ENCODE measurements around the gene PRR14. TPM values are rescaled to one million over a fixed set of nuclear protein-coding genes. Genes with fewer than 3 reads are reported as not detected.

The PRR14 gene
- 8.9 and 9.3 TPM in 2 replicates for total RNA-seq

GRCh38 chr16:30650369-30651123 lies at the start of gene PRR14:
Gene PRR14 (plus strand): TSS chr16:30650960. CDS start chr16:30651646, 686 bp downstream.

DNA sequence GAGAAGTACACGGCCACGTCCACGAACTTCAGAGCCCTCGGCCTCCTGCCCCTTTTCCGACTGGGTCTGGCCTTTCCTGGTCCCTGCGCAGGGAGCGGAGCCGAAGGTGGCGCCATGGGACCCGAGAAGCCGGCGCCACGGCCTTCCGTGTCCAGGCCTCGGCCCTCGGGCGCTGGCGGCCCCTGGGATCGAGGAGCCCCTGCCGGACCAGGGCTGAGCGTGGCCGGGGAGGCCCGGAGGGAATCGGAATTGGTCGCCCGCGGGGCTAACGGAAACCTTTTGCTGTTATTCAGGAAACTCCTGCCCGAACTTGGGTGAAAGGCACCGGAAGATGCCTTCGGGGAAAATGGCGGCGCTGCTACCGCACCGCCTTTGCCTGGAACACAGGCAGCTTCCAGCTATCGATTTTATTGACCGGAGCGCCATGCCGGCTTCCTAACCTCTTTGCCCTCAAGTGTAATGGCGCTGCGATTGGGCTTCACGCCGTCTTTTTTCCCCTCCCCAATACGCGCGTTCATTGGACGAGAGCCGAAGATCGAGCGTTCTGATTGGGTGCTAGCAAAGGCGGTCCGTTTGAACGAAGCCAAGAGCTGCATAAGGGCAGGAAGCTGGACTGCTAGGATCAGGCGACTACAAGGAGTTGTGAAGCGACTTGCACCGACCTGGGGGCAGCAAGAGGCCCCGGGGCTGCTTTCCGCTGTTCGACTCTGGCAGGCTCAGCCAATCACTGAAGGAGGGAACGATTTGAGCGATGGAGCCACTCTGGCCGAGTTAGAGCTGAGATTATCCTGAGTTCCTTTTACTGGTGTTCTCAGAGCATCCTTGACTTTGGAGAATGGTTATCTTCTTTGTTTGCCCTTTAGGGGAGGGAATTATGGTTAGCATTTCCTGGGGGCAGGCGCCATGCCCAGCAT lies 40.6 kb upstream of the PRR14 start, which contains the start of gene ZNF689:
TSS of gene ZNF689 (minus strand) at position 464 of the 914 bp plus-strand sequence. CDS start at position 116, 348 bp downstream.

DNA sequence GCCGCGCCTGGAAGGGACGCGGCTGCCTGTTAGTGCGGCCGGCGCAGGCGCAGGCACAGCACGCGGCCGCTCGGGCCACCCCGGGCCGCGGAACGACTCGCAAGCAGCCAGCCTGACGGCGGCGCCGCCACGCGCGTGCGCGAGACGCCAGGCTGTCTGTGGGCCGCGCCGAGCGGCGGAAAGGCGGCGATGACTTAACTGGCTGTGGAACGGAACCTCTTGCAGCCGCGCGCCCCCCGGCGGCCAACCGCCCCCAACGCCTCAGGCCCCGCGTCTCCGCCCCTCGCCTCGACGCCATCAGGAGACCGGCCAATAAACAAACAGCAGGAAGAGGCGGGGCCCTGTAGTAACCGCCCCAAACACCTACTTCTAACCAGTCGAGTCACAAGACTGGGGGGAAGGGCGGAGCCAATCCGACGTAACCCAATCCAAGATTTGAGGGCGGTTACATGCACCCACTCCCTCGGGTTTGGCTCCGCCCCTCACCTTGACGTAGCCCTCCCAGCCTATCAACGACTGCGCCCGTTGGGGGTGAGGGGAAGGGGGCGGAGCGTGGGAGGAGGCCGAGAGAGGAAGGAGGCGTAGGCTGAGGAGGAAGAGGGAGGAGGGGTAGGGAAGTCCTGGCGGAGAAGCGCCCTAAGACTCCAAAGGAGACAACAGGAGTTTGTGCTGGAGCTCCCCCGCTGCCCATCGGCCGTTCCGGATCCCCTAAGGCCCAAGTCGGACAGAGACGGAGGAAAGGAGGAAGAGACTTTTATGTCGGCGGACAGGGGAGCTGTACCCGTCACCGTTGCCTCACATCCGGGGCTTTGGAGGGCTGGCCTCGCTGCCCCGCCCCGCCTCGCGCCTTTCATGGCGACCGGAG lies 7.3 kb downstream of the PRR14 start, which contains the start of gene FBRS:
TSS of gene FBRS (plus strand) at position 566 of the 865 bp plus-strand sequence. CDS start 1,088 bp downstream, outside the sequence.

DNA sequence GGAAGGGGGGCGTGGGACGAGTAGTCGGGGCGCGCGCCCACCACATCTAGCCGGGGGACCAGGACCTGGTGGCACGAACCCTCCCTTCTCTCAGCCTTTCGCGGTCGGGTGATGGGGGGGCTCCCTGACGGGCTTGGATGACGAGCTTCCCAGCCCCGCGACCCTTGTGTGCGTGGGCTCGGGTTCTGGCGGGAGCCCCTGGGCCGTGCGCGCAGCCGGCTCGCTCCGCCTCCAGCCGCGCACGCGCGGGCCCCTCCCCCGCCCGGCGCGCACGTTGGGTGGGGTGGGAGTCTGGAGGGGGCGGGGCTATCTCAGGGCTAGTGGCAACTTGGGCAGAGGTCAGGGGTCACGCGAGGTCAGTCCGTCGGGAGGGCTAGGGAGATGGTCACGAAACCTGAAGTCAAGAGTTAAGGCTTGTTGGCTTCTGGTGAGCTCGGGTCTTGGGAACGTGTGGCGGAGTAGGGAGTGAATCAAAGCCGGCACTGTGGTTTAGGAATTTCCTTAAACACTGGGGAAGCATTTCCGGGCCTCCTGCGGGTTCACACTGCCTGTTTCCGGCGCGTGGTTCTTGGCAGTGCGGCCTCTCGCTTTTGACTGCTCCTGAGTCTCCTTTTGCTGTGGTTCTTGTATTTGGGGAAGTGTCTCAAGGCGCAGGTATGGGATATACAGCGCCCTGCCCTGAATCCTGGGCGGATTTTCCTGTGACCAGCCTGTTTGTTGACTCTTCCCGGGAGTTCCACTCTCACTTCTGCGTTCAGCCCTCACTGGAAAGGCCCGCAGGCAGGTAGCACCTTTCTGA lies 48.3 kb downstream of the PRR14 start, which contains the start of gene SRCAP:
TSS of gene SRCAP (plus strand) at position 356 of the 799 bp plus-strand sequence. CDS start 1,654 bp downstream, outside the sequence.

Other genes with a start within 250 kb of the PRR14 start
- gene ZNF771, start 243.4 kb upstream of the PRR14 start, total RNA-seq, result 9.8 and 12.4 TPM in 2 replicates
- gene DCTPP1, start 220.9 kb upstream of the PRR14 start, total RNA-seq, result 7.7 and 8.5 TPM in 2 replicates
- gene SEPHS2, start 205.1 kb upstream of the PRR14 start, total RNA-seq, result 8.6 and 10.8 TPM in 2 replicates
- 0.17 TPM in 1 of 2 replicates, not detected in the other for gene ITGAL, start 178.2 kb upstream of the PRR14 start, total RNA-seq
- gene ZNF768, start 124.4 kb upstream of the PRR14 start, total RNA-seq, result 14.1 and 21.0 TPM in 2 replicates
- 10.2 and 11.6 TPM in 2 replicates for gene ZNF747, start 116.1 kb upstream of the PRR14 start, total RNA-seq
- 4.8 and 5.1 TPM in 2 replicates for gene ZNF764, start 92.6 kb upstream of the PRR14 start, total RNA-seq
- 4.4 and 7.8 TPM in 2 replicates for gene ZNF688, start 79.2 kb upstream of the PRR14 start, total RNA-seq
- gene ZNF785, start 65.3 kb upstream of the PRR14 start, total RNA-seq, result 10.2 and 10.6 TPM in 2 replicates
- gene ZNF689, start 40.6 kb upstream of the PRR14 start, total RNA-seq, result 3.8 and 3.9 TPM in 2 replicates
- gene FBRS, start 7.5 kb downstream of the PRR14 start, total RNA-seq, result 21.6 and 22.4 TPM in 2 replicates
- gene SRCAP, start 48.2 kb downstream of the PRR14 start, total RNA-seq, result 53.4 and 62.1 TPM in 2 replicates
- 16.4 and 17.3 TPM in 2 replicates for gene PHKG2, start 97.5 kb downstream of the PRR14 start, total RNA-seq
- 0.91 and 1.3 TPM in 2 replicates for gene CFAP119, start 111.1 kb downstream of the PRR14 start, total RNA-seq
- 66.7 and 74.9 TPM in 2 replicates for gene RNF40, start 111.4 kb downstream of the PRR14 start, total RNA-seq
- 9.8 and 11.0 TPM in 2 replicates for gene ZNF629, start 136.2 kb downstream of the PRR14 start, total RNA-seq
- gene BCL7C, start 243.1 kb downstream of the PRR14 start, total RNA-seq, result 27.1 and 29.3 TPM in 2 replicates
- 4.0 and 5.1 TPM in 2 replicates for gene CTF1, start 245.7 kb downstream of the PRR14 start, total RNA-seq

Measured in smooth muscle cell of the pulmonary artery (primary cell).